DMS114 treated with DMSO at 0.1 percent for 48 hours (cell line): ENCODE results near the gene COBL.

ENCODE experiments used
- DNase-seq: peaks from one replicate; lab custom pipeline; 2025; ENCODE audit not compliant: unreplicated experiment; lab: John Stamatoyannopoulos, UW

Gene COBL

DNA sequence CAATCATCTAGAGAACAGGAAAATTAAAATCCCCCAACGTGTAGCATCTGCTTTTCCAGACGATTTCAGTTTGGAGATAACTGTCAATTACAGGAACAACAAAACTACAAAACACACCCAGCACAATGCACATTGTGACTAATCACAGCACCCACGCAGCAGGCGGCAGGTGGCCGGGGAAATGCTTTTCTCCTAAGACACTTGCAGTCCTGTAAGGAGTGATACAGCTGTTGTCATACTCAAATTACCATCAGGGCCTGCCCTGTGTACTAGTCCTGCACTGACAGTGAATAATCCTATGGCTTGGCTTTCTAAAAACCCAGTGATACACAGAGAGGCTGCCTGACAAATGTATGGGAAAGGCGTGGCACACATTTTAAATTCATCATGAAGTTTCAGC, 37.8 kb downstream of the COBL start:
- DNase-seq: no peak

DNA sequence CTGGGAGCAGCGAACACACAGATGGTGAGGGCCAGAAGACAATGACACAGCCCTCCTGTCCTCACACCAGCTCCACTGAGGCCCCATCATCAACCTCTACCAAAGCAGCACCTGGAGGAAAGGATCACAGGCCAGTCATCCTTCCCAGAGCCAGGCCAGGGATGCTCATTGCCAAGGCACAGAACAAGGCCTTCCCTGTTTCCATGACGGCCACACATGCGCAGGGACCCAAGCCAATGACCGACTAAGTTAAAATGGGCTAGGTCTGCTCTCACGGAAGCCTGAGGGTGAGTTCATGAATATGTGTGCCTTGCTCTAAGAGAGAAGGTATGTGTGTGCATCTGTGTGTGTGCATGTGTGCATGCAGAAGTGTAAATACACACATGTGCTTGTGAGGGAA, 39.6 kb downstream of the COBL start:
- no peak for DNase-seq

DNA sequence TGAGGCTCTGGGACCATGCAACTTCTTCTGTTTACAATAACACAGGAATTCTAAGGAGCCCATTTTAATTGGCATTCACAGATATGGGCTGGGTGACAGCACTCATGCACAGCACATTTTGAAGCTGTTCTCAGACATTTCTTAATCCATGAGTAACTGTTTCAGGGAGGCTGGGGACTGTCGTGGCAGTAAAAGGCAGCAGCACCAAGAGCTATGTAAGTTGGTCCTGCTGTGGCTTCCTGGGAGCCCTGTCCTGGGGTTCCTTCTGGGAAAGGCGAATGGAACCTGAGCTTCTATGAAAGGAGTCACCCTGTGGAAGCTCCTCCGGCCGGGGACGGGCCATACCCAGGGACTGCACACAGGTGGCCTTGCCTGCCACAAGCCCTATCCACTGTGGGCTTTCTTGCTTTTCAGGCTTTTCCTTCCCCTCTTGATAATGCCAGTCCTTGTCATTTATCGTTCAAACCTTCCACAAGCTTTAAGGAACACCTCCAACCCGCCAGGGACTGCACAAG, 40.5 kb downstream of the COBL start:
- no peak for DNase-seq

DNA sequence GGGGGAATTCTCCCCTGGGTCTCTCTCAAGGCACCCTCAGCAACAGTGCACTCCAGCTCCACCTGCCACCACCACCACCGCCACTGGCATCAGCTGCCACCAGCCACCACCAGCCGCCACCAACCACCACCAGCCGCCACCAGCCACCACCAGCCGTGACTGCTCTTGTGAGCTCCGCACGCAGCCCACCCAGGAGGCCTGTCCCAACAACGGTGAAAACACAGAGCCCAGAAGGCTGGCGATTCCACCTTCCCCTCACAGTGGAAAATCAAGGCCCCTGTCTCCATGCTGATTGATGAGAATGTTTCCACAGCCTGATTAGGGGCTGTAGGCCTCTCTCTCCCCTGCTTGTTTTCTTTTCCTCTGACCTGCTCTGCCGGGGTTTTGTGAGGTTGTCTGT, 41.1 kb downstream of the COBL start:
- no peak for DNase-seq

DNA sequence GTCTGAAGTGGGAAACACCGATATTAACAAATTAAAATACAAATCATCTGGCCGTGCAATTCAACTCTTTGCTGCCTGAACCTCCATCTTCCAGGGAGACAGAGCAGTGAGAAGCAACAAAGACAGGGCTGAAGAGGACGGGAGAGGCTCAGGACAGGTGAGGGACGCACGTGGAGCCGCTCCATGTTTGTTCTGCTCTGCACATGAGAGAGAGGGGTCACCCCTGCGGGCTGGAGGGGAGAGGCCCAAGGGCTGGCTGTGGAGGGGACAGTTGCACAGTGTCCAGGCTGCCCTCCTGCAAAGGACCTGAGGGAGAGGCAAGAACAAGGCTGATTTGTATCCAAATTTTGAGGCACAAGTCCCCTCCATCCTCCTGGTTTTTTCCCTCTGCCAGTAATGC, 41.7 kb downstream of the COBL start:
- DNase-seq: no peak

DNA sequence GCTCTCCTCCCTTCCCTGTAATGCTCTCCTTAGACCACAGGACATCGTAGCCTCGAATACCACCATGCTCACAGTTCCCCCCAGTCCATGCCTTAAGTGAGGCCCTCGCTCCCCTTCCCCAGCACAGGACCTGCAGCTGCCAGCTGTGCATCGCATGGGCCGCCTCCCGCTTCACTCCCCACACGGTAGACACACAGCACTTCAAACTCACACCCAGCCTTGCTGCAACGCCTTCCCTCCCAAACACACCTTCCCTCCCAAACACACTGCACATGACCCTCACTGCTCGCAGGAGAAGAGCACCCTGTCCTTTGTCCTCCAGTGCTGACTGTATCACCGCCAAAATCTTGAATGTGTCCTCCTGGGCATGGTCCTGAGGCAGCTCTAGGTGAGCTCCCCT, 42.6 kb downstream of the COBL start:
- DNase-seq: no peak

DNA sequence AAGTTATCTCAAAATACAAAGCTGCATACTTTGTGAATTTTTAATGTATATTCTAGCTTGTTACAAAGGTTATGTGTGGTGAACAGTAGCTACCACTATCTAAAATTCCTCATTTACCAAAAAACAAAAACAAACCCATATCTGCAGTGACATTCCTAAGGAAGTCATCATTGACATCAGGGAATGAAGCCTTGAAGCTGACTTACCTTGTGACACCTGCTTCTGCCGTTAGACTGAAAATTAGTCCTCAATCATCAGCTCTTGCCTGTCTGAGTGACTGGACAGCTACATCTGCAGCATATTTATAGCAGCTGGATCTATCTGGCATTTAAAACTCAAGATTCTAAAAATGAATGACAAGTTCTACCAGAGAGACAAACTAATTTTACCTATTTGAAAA, 43.2 kb downstream of the COBL start:
- DNase-seq: no peak

DNA sequence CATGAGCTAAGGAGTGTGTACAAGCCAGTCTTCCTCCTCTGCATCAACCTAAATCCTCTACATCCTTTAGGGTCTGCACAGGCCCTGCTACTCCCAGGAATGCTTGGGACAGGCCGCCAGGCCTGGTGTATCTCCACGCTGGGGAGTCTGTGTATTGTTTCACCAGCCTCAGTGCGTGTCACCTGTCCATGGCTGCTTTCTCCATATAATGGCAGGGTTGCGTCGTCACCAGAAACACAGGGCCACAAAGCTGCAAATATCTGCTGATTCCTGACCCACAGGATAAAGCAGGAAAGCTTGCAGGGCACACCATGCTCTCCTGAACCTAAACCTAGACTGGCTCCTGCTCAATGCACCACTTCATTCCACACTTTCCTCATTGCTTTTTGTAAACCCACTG, 45.6 kb downstream of the COBL start:
- no peak for DNase-seq

DNA sequence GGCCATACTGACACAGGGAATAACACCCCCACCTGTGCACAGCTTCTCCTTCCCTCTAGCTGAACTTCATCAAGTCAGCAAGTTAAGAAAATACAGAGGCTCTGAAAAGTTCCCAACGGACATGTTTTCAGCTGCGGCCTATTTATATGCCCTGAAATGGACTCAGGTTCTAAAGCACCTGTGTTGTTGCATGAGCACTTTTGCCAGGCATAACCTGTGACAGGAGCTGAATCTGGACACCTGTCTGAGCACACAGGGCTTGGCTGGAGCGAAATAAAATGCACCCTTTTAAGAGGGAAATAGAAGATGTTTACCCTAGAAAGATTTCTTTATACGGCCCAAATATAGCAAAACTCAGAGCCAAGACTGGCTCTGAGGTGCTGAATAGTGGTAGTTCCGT, 46.7 kb downstream of the COBL start:
- no peak for DNase-seq

DNA sequence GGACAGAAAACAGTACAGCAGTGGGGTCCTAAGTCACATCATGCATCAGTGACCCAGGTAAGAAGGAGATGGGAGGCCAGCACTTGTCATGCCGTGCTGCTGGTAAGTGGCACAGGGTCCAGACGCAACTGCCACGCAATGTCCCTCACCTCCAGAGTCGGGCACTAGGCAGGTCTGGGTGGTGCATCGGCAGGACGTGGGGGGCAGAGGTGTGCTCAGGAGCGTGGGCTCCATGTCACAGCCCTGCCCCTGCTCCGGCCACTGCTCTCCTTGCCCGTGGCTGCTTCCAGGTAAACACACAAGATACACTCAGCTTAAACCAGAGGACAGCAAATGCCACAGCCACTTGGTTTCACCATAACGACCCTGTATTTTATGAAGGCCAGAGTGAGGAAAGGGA, 47.3 kb downstream of the COBL start:
- DNase-seq: no peak

DNA sequence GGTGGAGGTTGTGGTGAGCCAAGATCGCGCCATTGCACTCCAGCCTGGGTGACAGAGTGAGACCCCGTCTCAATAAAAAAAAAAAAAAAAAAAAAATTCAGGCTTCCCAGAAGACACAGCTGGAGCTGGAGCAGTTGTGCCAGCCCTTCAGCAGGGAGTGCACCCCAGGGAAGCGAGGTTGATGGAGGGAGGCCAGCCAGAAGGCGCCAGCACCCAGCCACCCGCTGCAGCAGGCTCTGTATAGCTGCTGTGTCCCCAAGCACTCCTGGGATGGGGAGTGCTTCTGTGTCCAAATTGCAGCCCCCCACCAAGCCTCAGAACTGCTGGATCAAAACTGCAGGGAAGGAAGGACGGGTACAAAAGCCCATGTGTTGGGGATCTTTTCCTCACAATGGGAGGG, 47.8 kb downstream of the COBL start:
- no peak for DNase-seq

DNA sequence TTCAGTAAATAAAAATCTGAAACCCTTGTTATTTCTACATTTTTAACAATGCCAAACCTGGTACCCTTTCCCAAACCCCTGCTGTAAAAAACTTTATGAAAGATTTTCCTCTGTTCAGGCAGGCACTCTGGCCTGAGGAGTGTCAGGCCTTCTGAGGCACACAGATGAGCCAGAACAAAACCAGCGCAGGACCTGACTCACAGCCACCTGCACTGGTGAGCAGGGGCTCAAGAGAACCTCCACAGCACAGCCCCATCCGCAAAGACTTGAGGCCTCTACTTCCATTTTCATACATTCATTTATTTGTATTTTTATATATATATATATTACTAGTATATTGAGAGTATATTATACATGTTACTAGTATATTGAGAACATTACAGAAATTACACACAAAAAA, 49.4 kb downstream of the COBL start:
- no peak for DNase-seq

DNA sequence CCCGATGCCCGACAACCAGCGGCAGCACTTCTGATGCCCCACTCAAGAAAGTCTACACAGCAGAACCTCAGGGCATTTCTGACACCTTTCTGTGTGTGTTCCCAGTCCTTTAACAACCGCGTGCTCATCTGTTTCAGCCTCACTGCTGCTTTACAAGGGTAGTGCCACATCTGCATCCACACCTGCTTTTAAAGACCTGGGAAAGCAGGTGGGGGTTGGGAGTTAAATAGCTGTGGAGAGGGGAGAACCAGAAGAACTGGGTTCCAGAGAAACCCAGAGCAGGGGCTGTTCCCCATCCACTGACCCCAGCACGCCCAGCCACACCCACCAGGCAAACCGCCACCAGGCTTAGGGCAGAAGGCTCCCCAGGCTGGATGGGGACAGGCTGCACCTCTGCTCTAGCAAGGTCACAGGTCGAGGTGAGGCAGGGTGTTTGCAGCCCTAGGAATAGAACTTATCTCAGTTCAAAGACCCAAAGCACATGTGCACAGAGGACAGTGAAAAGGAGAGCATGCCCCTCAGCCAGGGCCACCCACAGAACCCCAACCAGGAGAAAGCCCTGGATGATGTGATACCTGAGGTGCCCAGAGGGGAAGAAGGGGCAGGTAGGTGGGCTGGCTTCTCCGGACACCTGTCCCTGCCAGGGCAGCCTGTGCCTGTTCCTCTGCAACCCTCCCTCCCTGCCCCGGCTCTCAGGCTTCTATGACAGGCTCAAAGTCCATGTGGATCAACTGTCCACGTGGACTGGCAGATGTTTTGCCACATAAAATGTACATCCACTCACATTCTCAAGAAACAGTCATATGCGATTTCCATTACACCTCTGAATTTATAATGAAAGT, 51.3 kb downstream of the COBL start:
- no peak for DNase-seq

DNA sequence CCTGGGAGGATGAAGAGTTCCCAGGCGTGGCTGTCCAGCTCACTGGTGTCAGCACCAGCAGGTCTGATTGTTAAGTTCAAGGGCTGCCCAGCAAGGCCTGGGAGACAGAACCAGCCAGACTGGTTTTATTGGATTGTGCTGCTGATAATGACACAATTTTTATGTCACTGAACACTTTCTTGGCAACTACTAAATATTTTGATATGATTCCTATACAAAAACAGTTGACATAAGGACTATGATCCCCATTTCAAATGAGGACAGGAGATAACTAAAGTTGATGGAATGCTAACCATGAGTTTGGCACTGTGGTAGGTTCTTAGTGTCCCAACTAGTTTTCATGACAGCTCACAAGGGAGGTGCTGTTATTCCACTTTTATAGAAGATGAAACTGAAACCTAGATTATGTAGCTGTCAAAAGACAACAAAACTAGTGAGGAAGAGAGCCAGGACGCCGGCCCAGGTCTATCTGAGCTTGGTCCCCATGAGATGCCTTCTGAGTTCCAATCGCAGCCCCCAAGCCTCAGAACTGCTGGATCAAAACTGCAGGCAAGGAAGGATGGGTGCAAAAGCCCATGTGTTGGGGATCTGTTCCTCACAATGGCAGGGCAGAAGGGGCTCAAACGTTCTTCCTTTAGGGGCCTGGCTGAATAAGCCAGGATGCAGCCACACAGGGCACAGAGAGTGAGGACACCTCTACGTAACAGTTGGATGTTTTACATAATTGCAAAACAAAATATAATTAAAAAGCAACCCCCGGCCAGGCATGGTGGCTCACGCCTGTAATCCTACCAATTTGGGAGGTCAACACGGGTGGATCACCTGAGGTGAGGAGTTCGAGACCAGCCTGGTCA, 52.8 kb downstream of the COBL start:
- DNase-seq: no peak

DNA sequence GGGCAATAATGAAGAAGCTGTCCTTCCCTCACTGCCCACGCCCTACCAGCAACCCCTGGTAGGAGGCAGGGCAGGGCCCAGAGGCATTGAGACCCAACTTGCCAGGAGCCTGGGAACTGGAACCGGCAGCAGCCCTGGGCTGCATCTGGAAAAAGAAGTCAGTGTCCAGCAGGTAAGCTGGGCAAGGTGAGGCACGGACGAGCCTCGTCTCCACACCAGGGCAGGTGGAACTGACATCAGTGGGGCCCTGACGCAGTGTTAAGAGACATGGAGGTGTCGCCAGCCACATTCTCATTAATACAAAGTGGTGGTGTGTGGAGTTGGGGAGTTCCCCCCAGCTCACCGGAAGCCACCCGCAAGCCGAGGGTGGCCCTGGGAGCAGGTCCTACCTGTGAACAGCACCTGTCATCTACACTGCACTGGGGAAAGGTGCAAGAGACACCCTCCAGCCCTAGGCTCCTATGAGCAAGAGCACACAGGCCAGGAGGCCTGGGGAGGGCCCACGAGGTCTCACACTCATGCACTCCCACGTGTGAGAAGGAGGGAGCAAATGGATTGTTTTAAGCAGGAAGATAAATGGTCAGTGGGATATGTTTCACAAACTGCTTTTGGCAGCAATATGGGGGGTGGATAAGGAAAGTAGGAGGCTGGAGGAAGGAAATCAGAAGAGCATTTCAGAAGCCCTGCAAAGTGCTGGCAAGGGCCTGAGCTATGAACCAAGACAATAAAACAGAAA, 53.6 kb downstream of the COBL start:
- DNase-seq: no peak

DNA sequence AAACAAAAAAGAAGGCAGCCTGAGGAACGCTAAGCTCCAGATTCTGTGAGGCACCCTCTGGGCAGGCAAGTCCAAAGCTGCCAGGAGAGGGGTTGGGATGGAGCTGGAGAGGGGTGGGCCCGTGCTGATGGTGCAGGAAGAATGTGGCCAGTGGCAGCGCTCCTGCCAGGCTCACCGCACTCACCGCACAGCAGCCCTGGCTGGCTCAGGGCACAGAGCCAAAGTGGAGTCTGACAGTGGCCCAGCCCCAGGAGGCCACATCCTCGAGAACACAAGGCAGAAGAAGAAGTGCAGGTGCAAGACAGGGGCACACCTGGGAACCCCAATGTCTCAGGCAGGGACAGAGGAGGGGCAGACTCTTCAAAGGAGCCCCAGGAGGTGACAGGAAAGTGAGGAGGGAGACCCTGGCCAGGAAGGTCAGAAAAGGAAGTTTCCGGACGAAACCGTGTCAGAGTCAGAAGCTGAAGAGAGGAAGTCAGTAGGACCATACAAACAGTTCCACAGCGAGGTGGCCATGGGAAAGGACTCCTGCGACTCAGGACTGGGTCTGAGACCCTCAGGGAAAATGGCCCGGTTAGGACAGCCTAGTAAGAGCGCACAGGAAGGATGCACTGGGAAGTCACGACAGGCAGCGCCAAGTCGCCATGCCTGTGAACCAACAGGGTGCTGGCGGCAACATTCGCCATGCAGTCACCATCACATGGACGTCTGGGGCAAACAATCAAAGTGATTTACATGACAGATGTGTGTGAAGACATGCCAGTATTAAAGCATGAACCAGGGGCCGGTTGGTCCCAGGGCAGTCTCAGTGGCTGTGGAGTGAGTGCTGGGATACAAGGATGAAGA, 54.4 kb downstream of the COBL start:
- DNase-seq: no peak

DNA sequence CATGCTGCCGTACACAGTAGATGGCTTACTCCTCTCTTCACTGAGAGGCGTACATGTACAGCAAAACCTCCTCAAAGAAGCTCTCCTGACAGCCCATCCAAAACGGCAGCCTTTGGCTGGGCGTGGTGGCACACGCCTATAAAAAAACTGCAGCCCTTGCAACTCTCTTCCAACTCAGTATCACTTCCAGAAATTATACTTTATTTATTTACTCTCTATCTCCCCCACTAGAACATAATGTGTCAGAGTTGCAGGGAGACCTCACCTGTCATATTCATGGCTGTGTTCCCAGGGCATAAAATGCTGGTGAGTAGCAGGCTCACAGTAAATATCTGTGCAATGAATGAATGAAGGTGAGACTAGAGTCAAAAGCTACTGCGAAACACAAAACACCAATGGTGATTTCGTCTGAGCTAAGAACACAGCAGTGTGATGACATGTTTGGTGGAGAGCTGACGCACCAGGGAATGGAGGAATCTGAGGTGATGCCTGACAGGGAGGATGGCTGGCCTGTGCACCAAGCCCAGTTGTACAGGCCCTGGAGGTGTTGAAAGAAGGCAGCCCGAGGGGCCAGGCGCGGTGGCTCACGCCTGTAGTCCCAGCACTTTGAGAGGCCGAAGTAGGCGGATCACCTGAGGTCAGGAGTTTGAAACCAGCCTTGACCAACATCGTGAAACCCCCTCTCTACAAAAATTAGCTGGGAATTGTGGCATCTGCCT, 55.3 kb downstream of the COBL start:
- no peak for DNase-seq

DNA sequence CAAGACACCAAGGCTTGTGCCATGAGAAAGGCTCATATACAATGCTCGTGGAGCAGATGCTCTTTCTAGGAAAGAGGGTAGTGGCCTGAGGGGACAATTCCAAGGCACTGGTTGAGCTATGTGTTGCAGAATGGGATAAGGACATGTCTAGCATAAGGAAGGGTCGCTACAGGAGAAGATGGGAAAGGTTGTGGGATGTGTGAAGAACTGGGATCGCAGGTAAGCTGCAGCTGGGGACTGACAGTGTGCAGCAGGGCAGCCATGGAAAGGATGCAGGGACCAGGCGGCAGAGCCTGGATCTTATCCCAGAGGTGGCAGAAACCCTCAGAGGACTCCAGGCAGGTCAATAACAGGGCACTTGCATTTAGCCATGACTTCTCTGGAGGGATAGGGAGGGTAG, 56.1 kb downstream of the COBL start:
- DNase-seq: no peak

DNA sequence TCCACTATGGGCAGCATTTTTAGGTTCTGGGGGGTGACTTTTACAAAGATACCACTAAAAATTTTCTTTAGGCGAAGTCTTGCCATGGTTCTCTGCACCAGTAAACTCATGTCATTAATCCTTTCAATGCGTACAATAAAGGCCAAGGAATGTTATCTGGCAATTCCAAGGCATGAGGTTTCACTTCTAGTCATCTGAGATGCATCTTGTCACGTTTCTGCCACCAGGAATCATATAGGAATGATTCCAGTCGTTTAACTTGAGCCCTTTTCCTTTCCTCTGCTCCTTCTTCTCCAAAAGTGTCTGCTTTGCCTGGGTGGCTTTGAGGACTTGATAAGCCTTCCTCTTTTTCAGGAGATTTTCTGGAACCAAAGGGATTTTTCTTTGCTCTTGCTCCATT, 56.8 kb downstream of the COBL start:
- DNase-seq: no peak

DNA sequence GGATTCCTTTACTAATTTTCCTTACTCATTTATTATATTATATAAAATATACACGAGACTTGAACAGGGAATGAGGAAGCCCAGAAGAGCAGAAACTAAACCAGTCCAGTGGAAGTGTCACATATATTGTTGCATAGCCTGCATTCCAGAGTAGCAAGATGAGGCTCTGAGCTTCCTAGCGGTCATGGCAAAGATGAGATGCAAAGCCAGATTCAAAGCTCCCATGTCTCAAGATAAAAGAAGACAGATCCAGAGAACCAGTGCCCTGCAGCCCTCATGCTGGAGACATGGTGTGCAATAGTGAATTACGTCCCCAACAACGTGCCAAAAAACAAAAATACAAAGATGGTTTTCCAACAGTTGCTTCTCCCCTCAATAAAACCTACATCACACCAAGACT, 59.7 kb downstream of the COBL start:
- DNase-seq: no peak
